Glomerular endothelial cell (primary cell): ENCODE data around the gene MS4A4A. TPM values are rescaled to one million over a fixed set of nuclear protein-coding genes. Genes with fewer than 3 reads are reported as not detected.

ENCODE experiments used
- DNase-seq: peaks from one replicate; pipeline ENCODE4 v3.0.0-alpha.2; 2011; ENCODE audit warnings: low read depth, low spot score; ENCODE audit errors: extremely low read depth
- total RNA-seq: library from RNA; depleted of rRNA; stranded (reverse); fragments of >200 nt; gene quantifications from 2 replicates; pipeline ENCODE4 v1.2.3, GENCODE V29; 2015

MS4A4A gene
- total RNA-seq, 1 donor from 2014 or later = not detected

DNA sequence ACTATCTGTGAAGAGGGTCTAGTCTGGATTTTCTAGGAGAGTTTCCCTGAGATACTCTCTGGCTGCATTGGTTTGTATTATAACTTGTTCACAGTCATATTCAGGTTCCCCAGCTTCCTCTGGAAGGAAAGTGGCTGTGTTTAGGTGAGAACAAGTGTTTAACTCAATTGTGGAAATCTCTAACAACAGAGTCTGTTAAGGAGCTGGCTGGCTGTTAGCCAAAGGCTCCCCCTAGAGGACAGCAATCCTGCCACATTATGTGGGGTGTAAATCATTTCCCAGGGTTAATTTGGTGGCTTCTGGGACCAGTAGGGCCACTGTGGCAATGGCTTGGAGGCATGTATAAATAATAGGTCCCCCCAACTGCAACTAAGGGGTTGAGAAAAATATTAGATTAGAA lies 65.0 kb downstream of the MS4A4A start:
- no peak for DNase-seq

DNA sequence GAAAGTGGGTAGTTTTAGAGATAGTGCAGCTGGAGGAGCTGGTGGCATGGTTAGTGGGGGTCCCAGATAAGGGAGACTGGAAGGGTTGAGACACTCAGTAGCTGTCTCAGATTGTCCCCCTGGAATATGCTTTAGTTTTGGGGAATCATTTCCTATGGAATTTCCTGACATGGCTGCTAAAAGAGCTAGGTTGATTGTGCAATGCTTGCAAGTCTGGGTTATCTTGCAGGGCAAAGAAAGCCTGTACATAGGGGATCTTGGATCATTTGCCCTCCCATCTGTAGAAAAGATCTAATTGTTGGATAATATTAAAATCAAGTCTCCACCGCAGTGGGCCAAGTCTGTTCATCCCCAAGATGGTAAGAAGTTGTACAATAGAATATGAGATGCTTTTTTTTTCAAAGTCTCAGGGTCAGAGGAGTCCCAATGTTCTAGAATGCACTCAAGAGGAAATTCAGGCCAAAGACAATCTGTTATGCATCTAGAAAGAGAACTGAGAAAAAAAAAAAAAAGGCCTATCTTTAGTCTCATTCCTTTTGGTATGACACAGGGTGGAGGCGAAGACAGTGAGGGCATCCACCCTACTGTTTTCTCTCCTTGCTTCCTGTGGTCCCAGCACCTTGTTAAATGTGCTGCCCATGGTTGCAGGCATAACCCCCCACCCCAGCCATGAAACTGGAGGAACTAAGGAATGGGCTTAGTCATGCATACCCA lies 66.8 kb downstream of the MS4A4A start:
- DNase-seq = no peak

DNA sequence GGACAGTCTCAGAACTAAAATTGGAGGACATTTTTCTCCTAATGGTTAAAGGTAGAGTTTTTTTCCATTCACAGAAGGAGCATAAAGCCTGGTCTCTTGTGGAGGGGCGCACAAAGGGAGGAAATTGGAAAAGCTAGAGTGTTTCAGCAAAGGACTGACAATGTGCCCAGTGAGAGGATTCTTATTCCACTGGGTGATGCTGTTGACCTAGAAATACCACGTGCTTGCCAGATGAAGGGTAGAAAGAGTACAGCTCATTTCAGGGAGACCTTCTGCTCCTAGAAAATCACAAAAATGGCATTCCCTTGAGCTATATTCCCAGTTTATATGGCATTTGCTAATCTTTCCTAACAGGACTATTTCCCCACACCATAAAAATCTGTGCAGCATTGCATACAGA lies 67.7 kb downstream of the MS4A4A start:
- no peak for DNase-seq

DNA sequence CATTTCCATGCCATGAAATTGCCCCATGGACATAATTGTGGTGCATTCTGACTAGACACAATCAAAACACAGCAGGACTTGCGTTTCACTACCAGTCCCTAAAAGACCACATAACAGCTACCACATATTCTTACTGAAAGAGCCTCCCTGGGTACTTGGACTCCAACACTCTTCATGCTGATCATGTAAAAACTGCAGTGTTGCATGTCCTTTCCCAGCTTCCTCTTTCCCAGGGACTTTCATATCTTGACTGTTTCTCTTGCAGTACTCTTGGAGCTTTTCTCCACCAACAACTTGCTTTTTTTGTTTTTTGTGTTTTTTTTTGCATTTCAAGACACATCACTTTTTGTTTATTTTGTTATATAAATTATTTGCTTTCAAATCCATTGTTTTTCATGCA lies 69.5 kb downstream of the MS4A4A start:
- DNase-seq = no peak

DNA sequence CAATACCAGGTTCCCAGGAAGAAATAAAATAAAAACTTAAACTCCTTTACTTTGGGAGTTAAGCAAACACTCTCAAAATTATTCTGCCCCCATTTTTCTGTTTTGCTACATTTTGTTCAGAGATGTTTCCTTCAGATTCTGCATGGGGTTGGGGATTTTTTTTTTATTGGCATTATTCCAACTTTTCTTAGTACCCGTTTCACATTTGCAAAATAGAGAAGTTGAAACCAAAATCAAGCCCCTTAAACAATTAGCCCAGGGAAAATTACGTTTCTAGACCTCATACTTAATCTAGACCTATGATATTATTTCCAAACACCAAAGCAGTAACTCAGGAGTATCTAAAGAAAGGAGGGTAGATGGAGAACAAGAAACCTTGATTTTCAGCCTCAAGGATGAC lies 77.3 kb downstream of the MS4A4A start:
- no peak for DNase-seq

Other genes with a start within 250 kb of the MS4A4A start
- gene OOSP2, start 240.3 kb upstream of the MS4A4A start, total RNA-seq = not detected in 2 replicates
- not detected in 2 replicates for gene MS4A3, start 224.0 kb upstream of the MS4A4A start, total RNA-seq
- gene MS4A2, start 192.0 kb upstream of the MS4A4A start, total RNA-seq = not detected in 2 replicates
- gene MS4A6A, start 97.6 kb upstream of the MS4A4A start, total RNA-seq = 2.9 and 7.5 TPM in 2 replicates
- gene MS4A4E, start 37.5 kb upstream of the MS4A4A start, total RNA-seq = not detected in 2 replicates
- not detected in 2 replicates for gene MS4A6E, start 46.6 kb downstream of the MS4A4A start, total RNA-seq
- not detected in 2 replicates for gene MS4A7, start 97.9 kb downstream of the MS4A4A start, total RNA-seq
- not detected in 2 replicates for gene MS4A14, start 115.8 kb downstream of the MS4A4A start, total RNA-seq
- not detected in 2 replicates for gene MS4A5, start 148.9 kb downstream of the MS4A4A start, total RNA-seq
- not detected in 2 replicates for gene MS4A1, start 175.2 kb downstream of the MS4A4A start, total RNA-seq
- gene MS4A12, start 212.1 kb downstream of the MS4A4A start, total RNA-seq = not detected in 2 replicates
- not detected in 2 replicates for gene MS4A13, start 234.7 kb downstream of the MS4A4A start, total RNA-seq